Neural cell (in vitro differentiated cells): Measurements from ENCODE around the gene MND1.
"Not testable (repeated sequence)": the region's sequence is repeated elsewhere in the genome, so short reads cannot be mapped to it uniquely, and the experiment has no call there.

Experiments used
- POLR2AphosphoS5 ChIP-seq: IDR thresholded peaks from 2 replicates; pipeline ENCODE4 v1.6.1; 2012
- TF ChIP-seq, protein P1 (sequence below): IDR thresholded peaks from 2 replicates; pipeline ENCODE4 v1.6.1; 2012; ENCODE audit warnings: borderline replicate concordance
- TF ChIP-seq, protein P2 (sequence below): fragments of 450-650 bp; IDR thresholded peaks from 2 replicates; pipeline ENCODE4 v1.5.1; 2014; ENCODE audit warnings: antibody characterized with exemption, mild to moderate bottlenecking, moderate library complexity; ENCODE audit not compliant: poor library complexity, severe bottlenecking

DNA sequence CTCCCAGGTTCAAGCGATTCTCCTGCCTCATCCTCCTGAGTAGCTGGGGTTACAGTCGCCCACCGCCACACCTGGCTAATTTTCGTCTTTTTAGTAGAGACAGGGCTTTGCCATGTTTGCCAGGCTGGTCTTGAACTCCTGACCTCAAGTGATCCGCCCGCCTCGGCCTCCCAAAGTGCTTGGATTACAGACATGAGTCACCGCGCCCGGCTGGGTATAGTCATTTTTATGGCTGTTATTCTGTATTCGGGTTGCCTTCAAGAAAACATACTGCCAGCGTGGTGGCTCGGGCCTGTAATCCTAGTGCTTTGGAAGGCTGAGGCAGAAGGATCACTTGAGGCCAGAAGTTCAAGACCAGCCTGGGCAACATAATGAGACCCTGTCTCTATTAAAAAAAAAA lies 106.7 kb downstream of the MND1 start:
- TF ChIP-seq POLR2AphosphoS5 = not testable (repeated sequence)
- TF ChIP-seq, protein P1, sequence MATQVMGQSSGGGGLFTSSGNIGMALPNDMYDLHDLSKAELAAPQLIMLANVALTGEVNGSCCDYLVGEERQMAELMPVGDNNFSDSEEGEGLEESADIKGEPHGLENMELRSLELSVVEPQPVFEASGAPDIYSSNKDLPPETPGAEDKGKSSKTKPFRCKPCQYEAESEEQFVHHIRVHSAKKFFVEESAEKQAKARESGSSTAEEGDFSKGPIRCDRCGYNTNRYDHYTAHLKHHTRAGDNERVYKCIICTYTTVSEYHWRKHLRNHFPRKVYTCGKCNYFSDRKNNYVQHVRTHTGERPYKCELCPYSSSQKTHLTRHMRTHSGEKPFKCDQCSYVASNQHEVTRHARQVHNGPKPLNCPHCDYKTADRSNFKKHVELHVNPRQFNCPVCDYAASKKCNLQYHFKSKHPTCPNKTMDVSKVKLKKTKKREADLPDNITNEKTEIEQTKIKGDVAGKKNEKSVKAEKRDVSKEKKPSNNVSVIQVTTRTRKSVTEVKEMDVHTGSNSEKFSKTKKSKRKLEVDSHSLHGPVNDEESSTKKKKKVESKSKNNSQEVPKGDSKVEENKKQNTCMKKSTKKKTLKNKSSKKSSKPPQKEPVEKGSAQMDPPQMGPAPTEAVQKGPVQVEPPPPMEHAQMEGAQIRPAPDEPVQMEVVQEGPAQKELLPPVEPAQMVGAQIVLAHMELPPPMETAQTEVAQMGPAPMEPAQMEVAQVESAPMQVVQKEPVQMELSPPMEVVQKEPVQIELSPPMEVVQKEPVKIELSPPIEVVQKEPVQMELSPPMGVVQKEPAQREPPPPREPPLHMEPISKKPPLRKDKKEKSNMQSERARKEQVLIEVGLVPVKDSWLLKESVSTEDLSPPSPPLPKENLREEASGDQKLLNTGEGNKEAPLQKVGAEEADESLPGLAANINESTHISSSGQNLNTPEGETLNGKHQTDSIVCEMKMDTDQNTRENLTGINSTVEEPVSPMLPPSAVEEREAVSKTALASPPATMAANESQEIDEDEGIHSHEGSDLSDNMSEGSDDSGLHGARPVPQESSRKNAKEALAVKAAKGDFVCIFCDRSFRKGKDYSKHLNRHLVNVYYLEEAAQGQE = not testable (repeated sequence)
- TF ChIP-seq, protein P2, sequence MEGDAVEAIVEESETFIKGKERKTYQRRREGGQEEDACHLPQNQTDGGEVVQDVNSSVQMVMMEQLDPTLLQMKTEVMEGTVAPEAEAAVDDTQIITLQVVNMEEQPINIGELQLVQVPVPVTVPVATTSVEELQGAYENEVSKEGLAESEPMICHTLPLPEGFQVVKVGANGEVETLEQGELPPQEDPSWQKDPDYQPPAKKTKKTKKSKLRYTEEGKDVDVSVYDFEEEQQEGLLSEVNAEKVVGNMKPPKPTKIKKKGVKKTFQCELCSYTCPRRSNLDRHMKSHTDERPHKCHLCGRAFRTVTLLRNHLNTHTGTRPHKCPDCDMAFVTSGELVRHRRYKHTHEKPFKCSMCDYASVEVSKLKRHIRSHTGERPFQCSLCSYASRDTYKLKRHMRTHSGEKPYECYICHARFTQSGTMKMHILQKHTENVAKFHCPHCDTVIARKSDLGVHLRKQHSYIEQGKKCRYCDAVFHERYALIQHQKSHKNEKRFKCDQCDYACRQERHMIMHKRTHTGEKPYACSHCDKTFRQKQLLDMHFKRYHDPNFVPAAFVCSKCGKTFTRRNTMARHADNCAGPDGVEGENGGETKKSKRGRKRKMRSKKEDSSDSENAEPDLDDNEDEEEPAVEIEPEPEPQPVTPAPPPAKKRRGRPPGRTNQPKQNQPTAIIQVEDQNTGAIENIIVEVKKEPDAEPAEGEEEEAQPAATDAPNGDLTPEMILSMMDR = not testable (repeated sequence)
